Retinal pigment epithelial cell (primary cell): ENCODE data around the gene ZBTB6.
"Not testable (repeated sequence)": the region's sequence is repeated elsewhere in the genome, so short reads cannot be mapped to it uniquely, and the experiment has no call there.

Source experiments
- DNase-seq: peaks from one replicate; pipeline ENCODE4 v3.0.0-alpha.2; 2010; ENCODE audit warnings: low read depth
- H3K4me3 ChIP-seq: 2 replicates; pipeline ENCODE4 v1.5.1; 2011; ENCODE audit warnings: mild to moderate bottlenecking, low read length, control low read depth, moderate library complexity
- TF ChIP-seq, protein P1 (sequence below): conservative IDR thresholded peaks from 2 replicates; pipeline ENCODE4 v1.5.1; 2011; ENCODE audit warnings: low read depth, low read length, control low read depth, inconsistent platforms

The ZBTB6 gene

DNA sequence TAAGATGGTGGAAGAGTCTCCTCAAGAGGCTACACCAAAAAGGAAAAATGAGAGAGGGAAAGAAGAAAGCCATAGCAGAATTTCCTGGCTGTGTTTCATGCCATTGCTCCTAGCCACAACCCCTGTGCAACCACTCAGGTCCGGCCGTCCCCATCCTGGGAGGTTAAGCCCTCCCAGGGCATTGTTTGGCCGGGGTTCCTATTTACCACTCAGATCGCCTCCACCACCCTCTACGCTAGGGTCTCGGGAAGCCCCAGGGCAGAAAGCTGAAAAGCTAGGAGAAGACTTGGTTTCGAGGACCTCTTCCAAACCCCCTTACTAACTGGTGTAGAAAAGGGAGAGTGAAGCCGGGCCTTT lies 8.7 kb downstream of the ZBTB6 start:
- DNase-seq, result peak; percentile 6
- peak overlapping the region; percentile 92 for H3K4me3 ChIP-seq
- TF ChIP-seq, protein P1, sequence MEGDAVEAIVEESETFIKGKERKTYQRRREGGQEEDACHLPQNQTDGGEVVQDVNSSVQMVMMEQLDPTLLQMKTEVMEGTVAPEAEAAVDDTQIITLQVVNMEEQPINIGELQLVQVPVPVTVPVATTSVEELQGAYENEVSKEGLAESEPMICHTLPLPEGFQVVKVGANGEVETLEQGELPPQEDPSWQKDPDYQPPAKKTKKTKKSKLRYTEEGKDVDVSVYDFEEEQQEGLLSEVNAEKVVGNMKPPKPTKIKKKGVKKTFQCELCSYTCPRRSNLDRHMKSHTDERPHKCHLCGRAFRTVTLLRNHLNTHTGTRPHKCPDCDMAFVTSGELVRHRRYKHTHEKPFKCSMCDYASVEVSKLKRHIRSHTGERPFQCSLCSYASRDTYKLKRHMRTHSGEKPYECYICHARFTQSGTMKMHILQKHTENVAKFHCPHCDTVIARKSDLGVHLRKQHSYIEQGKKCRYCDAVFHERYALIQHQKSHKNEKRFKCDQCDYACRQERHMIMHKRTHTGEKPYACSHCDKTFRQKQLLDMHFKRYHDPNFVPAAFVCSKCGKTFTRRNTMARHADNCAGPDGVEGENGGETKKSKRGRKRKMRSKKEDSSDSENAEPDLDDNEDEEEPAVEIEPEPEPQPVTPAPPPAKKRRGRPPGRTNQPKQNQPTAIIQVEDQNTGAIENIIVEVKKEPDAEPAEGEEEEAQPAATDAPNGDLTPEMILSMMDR, result no peak

- DNase-seq, result no peak
- TF ChIP-seq, protein P1, result no peak
- H3K4me3 ChIP-seq, result no peak overlapping the region
Measured at GRCh38 chr9:122900791-122901190, 12.3 kb downstream of the ZBTB6 start.

DNA sequence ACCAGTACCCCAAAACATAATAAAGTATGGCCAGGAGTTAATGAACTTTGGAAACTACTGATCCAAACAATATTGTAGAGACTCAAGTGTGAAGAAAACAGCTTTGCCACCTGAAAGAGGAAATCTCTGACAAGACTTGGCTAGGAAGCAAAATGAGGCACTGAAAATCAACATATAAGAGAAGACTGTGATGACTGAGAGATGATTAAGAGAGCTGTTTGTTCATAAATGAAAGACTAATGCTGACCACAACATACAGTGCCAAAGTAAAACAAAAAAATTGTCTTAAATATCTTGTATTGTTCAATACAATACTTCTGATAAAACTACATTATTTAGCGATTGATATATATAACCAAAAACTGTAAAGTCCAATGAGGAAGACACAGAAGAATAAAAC lies 15.2 kb downstream of the ZBTB6 start:
- TF ChIP-seq, protein P1, result no peak
- no peak overlapping the region for H3K4me3 ChIP-seq
- DNase-seq, result no peak

GRCh38 chr9:122888480-122888879 lies 24.6 kb downstream of the ZBTB6 start:
- TF ChIP-seq, protein P1, result no peak
- H3K4me3 ChIP-seq, result no peak overlapping the region
- DNase-seq, result no peak

DNA sequence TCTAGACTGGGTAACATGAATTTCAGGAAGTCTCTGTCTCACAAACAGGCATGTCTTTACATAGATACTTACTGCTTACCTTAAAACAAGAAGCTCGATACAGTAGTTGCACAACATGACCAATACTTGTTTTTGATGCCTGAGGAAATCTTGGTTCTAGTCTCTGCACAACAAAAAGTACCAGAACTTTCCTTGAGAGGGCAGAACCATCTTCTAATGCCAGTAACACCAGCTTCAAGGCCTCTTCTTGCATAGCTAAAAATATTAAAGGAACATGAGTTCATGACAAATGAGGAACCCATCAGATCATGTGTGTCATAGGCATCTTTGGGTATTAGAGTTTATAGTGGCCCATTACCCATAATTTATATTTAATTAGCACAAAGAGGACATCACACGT lies 30.0 kb downstream of the ZBTB6 start:
- no peak overlapping the region for H3K4me3 ChIP-seq
- DNase-seq, result no peak
- TF ChIP-seq, protein P1, result no peak

DNA sequence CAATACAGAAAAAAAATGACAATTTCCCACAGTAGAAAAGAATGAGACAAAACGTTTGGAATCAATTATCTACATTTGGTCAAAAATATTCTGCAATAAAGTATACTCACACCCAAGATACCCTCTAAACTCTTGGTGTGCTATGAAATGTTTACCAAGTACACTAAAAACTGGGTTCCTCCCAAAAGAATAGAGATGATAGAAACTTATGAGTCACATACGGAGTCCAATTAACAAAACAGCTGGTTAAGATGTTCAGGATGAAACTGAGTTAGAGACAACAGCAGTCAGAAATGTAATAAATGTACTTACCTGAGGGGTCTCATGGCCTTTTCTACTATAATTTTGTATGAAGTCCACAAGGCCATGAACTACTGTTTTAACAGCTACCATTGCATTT lies 33.7 kb downstream of the ZBTB6 start:
- TF ChIP-seq, protein P1, result no peak
- DNase-seq, result no peak
- H3K4me3 ChIP-seq, result no peak overlapping the region

DNA sequence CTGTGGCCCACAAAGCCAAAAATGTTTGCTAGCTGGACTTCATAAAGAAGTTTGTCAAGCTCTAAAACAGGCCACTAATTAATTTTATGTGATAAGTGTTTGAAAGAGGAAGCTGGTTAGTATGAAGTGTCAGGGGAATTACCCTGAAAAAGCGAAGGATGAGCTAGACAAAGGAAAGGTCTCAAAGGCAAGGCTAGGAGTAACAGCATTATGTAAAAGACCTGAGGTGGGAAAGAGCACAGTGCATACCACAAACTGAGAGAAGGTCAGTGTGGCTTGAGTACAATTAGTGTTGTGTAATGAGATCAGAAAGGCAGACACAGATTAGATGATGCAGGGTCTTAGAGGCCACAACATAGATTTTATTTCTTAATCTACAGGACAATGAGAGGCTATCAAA lies 37.6 kb downstream of the ZBTB6 start:
- H3K4me3 ChIP-seq, result no peak overlapping the region
- TF ChIP-seq, protein P1, result no peak
- DNase-seq, result no peak

DNA sequence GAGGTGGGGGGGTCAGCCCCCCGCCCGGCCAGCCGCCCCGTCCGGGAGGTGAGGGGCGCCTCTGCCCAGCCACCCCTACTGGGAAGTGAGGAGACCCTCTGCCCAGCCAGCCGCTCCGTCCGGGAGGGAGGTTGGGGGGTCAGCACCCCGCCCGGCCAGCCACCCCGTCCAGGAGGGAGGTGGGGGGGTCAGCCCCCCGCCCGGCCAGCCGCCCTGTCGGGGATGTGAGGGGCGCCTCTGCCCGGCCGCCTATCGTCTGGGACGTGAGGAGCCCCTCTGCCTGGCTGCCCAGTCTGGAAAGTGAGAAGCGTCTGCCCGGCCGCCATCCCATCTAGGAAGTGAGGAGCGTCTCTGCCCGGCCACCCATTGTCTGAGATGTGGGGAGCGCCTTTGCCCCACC lies 45.8 kb downstream of the ZBTB6 start:
- DNase-seq, H3K4me3 ChIP-seq: not testable (repeated sequence)
